ENCODE data around the gene HOXA5. TPM values are rescaled to one million over a fixed set of nuclear protein-coding genes. Genes with fewer than 3 reads are reported as not detected.

The HOXA5 gene
- total RNA-seq, 4 donors from 2014 or later: 10.7 to 61.0 (median 18.9) TPM

DNA sequence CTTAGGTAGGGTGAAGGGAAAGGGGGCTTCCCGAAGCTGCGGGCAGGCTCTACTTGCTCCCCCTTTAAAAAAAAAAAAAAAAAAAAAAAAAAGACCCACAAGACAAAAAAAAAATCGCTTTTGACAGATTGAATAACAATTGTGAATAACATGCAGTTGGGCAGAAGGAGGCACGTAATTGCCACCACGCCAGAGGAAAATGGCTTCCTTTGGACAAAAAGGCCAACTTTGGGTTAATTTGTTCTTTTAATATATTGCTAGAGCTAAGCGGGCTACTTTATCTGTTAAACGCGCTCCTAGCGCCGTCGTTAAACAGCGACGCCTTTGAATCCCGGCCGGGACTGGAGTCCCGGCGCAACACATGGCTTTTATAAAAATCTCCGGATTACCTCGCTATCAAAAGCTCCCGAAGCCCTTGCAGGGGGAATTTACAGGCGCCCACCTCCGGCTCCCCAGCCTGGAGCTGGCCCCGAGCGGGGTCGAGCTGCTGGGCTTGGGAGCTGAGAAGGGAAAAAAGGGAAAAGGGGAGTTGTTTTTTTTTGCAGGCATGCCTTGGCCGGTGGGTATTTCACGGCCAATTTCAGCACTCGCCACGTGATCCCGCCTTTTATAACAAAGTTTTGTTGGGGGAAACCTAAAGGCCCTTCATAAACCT, 40.3 kb upstream of the HOXA5 start:
- DNase-seq: peak; percentile 19 to 22
- intact Hi-C loops (cut with DNase I; ENCODE audit: low total_unique reads): loop anchor here (5.0 kb wide), 1 partner anchor 1327 kb away; no protein-coding TSS in a partner anchor
- H3K4me1 ChIP-seq: no peaks in the 10 kb centered on the region
- H3K4me3 ChIP-seq: peak overlapping the region; percentile 56 to 79
- no peaks in the 10 kb centered on the region for H3K27me3 ChIP-seq
- H3K9me3 ChIP-seq: no peaks in the 10 kb centered on the region
- no peaks in the 10 kb centered on the region for H3K36me3 ChIP-seq
- peak overlapping the region; percentile 94 to 96 for H3K27ac ChIP-seq
- TF ChIP-seq POLR2A (IDR thresholded peaks at IDR 0.05): no peak
- TF ChIP-seq, protein P1, sequence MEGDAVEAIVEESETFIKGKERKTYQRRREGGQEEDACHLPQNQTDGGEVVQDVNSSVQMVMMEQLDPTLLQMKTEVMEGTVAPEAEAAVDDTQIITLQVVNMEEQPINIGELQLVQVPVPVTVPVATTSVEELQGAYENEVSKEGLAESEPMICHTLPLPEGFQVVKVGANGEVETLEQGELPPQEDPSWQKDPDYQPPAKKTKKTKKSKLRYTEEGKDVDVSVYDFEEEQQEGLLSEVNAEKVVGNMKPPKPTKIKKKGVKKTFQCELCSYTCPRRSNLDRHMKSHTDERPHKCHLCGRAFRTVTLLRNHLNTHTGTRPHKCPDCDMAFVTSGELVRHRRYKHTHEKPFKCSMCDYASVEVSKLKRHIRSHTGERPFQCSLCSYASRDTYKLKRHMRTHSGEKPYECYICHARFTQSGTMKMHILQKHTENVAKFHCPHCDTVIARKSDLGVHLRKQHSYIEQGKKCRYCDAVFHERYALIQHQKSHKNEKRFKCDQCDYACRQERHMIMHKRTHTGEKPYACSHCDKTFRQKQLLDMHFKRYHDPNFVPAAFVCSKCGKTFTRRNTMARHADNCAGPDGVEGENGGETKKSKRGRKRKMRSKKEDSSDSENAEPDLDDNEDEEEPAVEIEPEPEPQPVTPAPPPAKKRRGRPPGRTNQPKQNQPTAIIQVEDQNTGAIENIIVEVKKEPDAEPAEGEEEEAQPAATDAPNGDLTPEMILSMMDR (IDR thresholded peaks at IDR 0.05): no peak

DNA sequence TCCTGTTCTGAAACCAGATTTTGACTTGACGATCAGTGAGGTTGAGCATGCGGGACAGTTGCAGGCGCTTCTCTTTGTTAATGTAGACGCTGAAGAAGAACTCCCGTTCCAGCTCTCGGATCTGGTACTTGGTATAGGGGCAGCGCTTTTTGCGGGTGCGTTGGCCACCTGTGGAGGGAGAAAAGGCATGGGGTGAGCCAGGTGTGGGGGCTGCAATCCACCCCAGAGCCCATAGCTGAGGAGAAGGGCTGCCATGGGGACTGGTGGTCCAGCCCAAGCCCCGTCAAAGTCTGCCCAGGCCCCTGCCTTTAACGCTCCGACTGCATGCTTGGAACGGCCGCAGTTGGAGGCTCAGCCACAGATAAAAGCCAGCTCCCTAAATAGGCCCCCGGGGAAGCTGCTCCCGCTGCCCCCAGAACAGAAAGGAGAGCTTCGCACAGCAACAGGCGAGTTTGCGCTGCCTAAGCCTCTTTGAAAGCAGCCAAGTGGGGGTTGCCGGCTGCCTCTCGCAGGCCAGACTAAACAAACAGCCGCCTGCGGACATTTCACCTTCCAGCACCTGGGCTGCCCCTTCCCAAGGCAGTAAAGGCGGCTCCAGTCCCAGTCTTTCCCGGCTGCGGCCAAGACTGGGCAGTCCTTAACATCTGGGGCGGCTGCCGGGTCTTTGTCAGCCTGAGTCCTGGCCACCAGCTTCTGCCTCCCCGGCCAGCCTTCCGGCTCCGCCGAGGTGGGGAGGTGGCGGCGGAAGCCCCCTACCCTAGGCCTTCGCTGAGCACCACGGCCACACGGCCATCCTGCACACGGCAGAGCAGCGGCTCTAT, 39.6 kb upstream of the HOXA5 start:
- DNase-seq: peak; percentile 27 to 32
- no peaks in the 10 kb centered on the region for H3K9me3 ChIP-seq
- no peaks in the 10 kb centered on the region for H3K36me3 ChIP-seq
- H3K4me1 ChIP-seq: no peaks in the 10 kb centered on the region
- H3K27ac ChIP-seq: peak overlapping the region; percentile 94 to 96
- TF ChIP-seq POLR2A (IDR thresholded peaks at IDR 0.05): no peak
- TF ChIP-seq, protein P1 (IDR thresholded peaks at IDR 0.05): no peak
- H3K4me3 ChIP-seq: peak overlapping the region; percentile 56 to 79
- no peaks in the 10 kb centered on the region for H3K27me3 ChIP-seq
- intact Hi-C loops (cut with DNase I; ENCODE audit: low total_unique reads): loop anchor here (5.0 kb wide), 1 partner anchor 1326 kb away; no protein-coding TSS in a partner anchor

DNA sequence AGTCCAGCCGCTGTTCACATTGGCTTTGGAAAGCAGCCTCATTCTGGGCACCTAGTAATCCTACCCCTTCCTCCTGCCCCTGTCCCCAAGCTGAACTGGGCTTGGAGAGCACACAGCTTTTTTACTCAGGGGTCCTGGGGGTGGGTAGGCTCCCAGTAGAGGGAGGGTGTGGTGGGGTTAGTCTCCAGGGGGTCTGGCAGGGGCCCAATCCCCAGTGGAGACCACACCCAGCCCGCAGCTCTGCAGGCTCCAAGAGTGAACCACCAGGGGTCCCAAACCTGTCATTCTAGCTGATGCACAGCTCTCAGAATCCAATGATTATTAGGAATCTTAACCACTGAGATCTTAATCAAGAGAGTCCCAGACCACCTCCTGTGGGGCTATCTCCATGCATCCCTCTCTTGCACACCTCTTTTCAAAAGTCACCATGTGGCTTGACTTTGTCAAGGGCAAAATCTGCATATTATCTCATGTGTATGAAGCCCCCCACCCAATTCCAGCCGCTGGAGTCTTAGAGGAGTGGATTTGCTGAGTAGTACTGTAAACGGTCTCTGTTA, 38.9 kb upstream of the HOXA5 start:
- Histone ChIP-seq H3K27me3 (no peaks in the 10 kb centered on the region), H3K27ac (peak overlapping the region; percentile 94 to 96), H3K4me1 (no peaks in the 10 kb centered on the region), H3K9me3 (no peaks in the 10 kb centered on the region), H3K36me3 (no peaks in the 10 kb centered on the region), H3K4me3 (peak overlapping the region; percentile 56 to 79)
- TF ChIP-seq POLR2A (IDR thresholded peaks at IDR 0.05): no peak
- TF ChIP-seq, protein P1 (IDR thresholded peaks at IDR 0.05): no peak
- intact Hi-C loops (cut with DNase I; ENCODE audit: low total_unique reads): loop anchor here (5.0 kb wide), 1 partner anchor 1325 kb away; no protein-coding TSS in a partner anchor
- DNase-seq: peak; percentile 26 to 35

DNA sequence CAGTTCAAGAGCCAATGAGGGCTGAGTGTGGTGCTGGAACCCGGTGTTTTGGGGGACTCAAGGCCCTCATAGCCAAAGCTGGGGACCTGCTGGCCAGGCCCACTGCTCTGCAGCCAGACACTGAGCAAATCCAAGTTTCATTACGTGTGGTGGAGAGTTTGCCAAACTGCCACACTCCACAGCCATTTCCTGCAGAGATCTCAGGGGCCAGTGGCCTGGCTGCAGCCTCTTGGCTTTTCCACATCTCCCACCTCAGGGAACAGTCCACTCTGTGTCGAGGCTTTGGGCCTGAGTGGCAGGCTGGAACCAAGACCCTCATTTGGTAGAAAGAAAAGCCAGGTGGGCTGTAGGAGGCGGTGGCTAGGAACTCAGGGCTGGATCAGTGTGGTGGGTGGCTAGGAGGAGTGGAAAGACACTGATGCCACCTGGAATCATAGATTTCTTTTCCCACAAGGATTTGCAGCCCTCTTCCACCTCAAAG, 38.4 kb upstream of the HOXA5 start:
- no peaks in the 10 kb centered on the region for H3K27me3 ChIP-seq
- no peaks in the 10 kb centered on the region for H3K9me3 ChIP-seq
- H3K36me3 ChIP-seq: no peaks in the 10 kb centered on the region
- peak overlapping the region; percentile 56 to 79 for H3K4me3 ChIP-seq
- no peak for TF ChIP-seq POLR2A (IDR thresholded peaks at IDR 0.05)
- peak; percentile 43 to 47 for DNase-seq
- no peaks in the 10 kb centered on the region for H3K4me1 ChIP-seq
- peak overlapping the region; percentile 94 to 96 for H3K27ac ChIP-seq
- intact Hi-C loops (cut with DNase I; ENCODE audit: low total_unique reads): loop anchor here (5.0 kb wide), 1 partner anchor 1325 kb away; no protein-coding TSS in a partner anchor
